ENCODE measurements around the gene OSBPL8.

Gene OSBPL8

GRCh38 chr12:76559400-76560085 lies at the start of gene OSBPL8:
TSS of gene OSBPL8 (minus strand) at chr12:76559771. CDS start at chr12:76487551, 72,220 bp downstream.
- DNase-seq (ENCODE audit: low read depth in 2 of 2), result peak; percentile 80 to 83

GRCh38 chr12:76608070-76608469 lies 48.5 kb upstream of the OSBPL8 start:
- no peak for DNase-seq (ENCODE audit: low read depth in 2 of 2)

DNA sequence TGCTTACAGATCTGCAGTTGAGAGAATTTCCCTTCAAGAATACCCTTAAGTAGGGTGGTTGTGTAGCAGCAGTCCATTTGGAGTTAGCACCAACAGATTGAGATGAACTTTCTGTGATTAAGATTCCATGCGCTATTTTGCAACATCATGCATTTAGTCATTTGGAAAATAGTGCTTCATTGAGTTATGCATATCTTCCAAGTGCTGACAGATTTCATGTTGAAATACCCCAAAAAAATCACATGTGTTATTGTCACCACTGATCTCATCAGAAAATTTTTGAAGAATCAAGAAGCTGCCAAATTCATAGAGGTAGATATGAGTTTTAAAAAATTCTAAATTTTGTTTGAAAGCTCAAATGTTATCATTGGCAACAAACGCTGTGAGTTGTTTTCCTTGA lies 35.5 kb upstream of the OSBPL8 start:
- no peak for DNase-seq (ENCODE audit: low read depth in 2 of 2)

DNA sequence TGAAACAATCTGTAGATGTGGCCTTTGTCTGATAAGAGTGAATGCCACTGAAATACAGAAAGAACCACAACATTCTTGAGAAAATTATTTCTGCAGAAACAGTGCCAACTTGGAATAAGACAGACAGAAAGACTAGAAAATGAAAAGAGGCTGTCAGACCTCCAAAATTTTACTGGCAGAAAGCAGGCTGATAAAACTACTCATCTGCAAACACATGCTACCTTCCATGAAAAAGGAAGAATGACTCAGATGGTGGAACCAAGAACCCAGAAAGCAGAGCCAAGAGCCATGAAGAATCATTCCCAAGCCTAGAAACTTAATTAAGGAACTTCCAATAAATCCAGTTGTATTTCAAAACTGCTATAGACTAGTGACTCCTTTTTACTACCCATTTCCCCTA lies 31.9 kb upstream of the OSBPL8 start:
- peak; percentile 26 to 37 for DNase-seq (ENCODE audit: low read depth in 2 of 2)

- no peak for DNase-seq (ENCODE audit: low read depth in 2 of 2)
Measured at GRCh38 chr12:76590131-76590530, 30.6 kb upstream of the OSBPL8 start.

- DNase-seq (ENCODE audit: low read depth in 2 of 2), result peak; percentile 60
Measured at GRCh38 chr12:76588881-76589565, 29.5 kb upstream of the OSBPL8 start.

DNA sequence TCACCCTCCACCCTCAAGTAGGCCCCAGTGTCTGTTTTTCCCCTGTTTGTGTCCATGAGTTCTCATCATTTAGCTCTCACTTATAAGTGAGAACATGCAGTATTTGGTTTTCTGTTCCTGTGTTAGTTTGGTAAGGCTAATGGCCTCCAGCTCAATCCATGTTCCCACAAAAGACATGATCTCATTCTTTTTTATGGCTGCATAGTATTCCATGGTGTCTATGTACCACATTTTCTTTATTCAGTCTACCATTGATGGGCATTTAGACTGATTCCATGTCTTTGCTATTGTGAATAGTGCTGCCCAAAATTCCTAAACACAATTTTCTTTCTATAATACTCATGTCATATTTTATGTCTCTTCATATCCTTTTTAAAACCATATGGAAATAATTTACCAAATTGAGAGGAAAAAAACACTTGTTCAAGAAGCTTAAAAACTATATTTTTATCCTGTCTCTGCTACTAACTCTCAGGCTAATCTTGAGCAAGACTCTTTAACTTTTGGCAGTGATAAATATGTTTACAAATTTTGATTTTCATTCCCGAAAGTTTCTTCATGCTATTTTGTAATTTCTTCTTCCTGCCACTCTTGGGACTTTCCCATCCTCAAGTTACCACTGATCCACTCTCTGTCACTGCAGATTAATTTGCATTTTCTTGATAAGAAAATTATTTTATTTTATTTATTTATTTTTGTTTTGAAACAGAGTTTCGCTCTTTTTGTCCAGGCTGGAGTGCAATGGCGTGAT lies 28.0 kb upstream of the OSBPL8 start:
- DNase-seq (ENCODE audit: low read depth in 2 of 2), result no peak

GRCh38 chr12:76586764-76587395 lies 27.3 kb upstream of the OSBPL8 start:
- peak in 1 of 2 experiments; percentile 28 for DNase-seq (ENCODE audit: low read depth in 2 of 2)

GRCh38 chr12:76583301-76583700 lies 23.7 kb upstream of the OSBPL8 start:
- DNase-seq (ENCODE audit: low read depth in 2 of 2), result no peak

DNA sequence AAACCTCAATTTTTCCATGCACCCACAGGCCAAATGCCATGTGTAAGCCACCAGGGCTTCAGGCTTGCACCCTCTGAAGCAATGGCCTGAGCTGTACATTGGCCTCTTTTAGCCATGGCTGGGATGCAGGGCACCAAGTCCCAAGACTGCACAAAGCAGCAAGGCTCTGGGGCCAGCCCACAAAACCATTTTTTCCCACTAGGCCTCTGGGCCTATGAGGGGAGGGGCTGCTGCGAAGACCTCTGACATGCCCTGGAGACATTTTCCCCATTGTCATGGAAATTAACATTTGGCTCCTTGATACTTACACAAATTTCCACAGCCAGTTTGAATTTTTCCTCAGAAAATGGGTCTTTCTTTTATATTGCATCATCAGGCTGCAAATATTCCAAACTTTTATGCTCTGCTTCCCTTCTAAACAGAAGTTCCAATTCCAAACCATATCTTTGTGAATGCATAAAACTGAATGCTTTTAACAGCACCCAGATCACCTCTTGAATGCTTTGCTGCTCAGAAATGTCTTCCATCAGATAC lies 14.3 kb upstream of the OSBPL8 start:
- DNase-seq (ENCODE audit: low read depth in 2 of 2), result no peak

DNA sequence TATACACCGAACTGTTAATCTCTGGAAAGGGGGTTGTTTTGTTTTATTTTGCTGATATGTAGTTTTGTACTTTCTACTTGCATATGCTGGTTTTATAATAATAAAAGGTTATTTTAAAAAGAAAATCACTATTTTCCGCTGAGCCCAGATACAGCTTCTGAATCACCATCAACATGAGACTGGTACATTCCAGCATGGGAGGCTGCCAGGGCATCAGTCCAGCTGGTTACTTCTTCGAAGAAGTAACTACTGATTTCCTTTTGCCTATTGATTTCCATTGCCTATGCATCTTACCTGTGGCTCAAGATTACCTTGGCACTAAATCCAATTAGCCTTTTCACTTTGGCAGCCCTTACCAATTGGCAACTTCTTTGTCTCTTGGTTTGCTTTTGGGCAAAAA lies 11.7 kb upstream of the OSBPL8 start:
- no peak for DNase-seq (ENCODE audit: low read depth in 2 of 2)

DNA sequence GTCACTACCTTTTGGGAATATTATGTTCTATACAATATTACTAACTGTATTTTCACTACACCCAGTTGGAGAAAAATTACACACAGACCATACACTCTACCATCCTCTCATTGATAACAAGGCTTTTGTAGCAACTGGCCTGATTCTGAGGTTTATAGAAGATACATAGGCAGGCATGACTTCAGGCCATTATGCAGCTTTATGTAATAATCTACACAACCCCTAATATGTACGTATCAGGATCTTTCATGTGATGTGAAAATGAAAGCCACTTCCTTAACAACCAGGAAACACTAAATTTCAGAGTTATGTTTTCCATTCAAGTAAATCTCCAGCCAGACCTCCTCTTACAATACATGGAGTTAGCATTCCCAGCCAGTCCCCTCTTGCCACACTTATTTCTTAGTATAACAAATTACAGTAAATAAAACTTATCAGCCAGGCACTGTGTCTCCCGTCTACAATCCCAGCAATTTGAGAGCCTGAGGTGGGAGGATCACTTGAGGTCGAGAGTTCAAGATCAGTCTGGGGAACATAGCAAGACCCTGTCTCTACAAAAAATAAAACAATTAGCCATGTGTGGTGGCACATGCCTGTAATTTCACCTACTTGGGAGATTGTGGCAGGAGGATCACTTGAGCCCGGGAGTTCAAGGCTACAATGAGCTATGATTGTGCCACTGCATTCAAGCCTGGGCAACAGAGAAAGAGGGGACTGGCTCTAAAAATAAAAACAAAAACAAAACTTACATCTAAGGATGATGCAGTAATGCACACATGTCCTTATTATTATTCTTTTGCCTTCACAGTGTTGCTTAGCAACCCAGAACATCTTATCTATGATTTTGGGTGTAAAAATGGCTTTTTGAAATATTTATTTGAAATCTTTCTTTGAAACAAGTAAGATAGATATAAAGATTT lies 10.4 kb upstream of the OSBPL8 start:
- DNase-seq (ENCODE audit: low read depth in 2 of 2), result no peak

DNA sequence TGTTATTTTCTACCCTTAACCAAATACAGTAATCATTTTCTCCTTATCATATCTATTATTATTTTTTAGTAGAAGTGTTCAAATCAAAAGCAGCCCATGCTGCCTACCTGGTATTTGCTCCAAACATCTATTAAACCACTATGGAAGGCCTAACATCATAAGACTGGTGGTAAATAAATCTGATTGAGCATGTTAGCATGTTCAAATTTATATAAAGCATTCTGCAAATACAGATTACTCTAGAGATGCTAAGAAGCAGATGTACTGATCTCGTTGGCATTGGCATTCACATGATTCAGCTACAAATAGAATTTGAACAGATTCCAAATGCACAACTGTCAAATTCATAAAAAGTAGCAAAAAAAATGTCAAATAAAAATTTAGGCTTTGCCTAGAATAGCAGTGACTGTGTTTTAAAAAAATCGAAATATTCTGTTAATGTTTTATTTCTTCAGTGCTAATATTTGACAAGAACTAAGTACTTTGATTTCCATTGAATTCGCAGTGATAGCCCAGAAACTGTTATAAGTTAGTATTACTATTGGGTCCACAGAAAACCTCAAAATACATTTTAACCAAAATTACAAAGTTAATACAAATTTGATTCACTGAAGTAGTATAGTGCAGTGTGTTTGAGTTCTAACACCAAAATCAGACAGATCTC lies 9.4 kb upstream of the OSBPL8 start:
- DNase-seq (ENCODE audit: low read depth in 2 of 2), result no peak

GRCh38 chr12:76568130-76568529 lies 8.6 kb upstream of the OSBPL8 start:
- DNase-seq (ENCODE audit: low read depth in 2 of 2), result no peak

GRCh38 chr12:76563061-76563460 lies 3.5 kb upstream of the OSBPL8 start:
- DNase-seq (ENCODE audit: low read depth in 2 of 2), result no peak

GRCh38 chr12:76562130-76562529 lies 2.6 kb upstream of the OSBPL8 start:
- DNase-seq (ENCODE audit: low read depth in 2 of 2), result no peak

GRCh38 chr12:76560086-76560491 lies 518 bp upstream of the OSBPL8 start:
- no peak for DNase-seq (ENCODE audit: low read depth in 2 of 2)

DNA sequence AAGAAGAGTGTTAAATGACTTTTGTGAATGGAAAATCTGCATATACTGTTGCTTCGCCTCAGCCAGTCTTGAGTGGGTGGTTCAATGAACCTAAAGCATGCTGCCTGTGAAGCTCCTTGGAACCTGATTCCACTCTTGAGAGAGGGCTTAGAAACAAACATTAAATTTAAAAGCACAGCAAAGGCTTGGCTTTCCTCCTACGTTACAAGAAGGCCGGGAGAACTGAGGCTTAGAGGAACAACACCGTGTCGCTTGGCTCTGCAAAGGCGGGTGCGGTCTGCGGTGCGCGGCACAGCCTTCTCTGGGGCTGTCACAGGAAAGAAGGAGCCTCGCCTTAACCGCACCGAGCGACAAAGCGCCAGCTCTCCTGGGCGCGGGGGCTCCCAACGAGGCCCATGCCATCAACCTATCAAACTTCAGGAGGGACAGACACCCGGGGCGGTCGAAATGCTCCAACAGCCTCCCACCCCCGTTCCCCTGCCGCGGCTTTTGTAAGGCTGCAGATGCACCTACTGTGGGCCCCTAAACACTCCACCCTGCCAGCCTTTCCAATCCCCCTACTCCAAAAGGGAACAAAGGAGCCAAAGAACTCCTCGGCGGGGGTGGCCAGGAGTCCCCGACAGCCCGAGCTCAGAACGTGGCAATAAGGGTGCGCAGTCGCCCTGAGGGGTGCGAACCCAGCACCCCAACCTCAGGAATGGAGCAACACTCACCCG lies 729 bp downstream of the OSBPL8 start:
- DNase-seq (ENCODE audit: low read depth in 2 of 2), result no peak

DNA sequence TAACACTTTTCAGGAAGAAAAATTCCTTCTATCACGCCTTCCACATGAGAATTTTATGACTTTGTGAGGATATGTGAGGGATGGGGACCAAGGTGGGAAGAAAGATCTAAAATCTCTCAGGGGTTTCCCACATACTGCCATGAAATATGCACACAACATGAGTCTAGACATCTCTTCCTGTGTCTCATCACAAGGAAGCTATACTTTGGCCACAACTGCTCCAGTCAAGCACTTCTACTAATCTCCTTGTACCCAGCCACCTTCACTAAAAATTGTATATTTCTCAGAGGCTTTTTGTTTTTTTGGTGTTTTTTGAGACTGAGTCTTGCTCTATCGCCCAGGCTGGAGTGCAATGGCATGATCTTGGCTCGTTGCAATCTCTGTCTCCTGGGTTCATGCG lies 3.2 kb downstream of the OSBPL8 start:
- DNase-seq (ENCODE audit: low read depth in 2 of 2), result no peak

DNA sequence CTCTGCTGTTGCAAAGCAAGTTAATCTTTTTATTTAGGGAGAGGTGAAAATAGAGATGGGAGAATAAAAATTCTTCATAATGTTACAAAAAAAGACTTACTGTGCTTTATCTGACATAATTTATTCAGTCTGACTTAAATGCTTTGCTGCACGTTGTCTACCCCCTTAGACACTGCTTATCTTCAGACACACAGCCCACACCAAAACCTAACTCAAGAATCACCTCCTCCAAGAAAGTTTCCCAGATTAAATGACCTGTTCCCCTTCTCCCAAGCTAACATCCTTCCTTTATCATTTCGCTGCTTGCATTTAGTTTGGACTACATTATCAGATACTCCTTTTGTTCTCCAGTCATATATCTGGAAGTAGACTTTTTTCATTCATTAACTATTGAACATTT lies 3.8 kb downstream of the OSBPL8 start:
- DNase-seq (ENCODE audit: low read depth in 2 of 2), result no peak

Data from fibroblast of skin of left quadriceps (primary cell).